IMR-90 (cell line): Measurements from ENCODE around the gene GRAMD1A.

ENCODE experiments used
- CEBPB ChIP-seq: IDR thresholded peaks from 2 replicates; pipeline ENCODE4 v1.6.1; 2012; ENCODE audit warnings: low read depth, low read length, improper control_type of control experiment
- CTCF ChIP-seq: conservative IDR thresholded peaks from 2 replicates; pipeline ENCODE4 v1.5.1; 2012; ENCODE audit warnings: mild to moderate bottlenecking, low read depth, low read length, improper control_type of control experiment
- MAFK ChIP-seq: IDR thresholded peaks from 2 replicates; pipeline ENCODE4 v1.6.1; 2012; ENCODE audit warnings: low read depth, low read length, improper control_type of control experiment
- RAD21 ChIP-seq: IDR thresholded peaks from 2 replicates; pipeline ENCODE4 v1.6.1; 2012; ENCODE audit warnings: low read length, improper control_type of control experiment

- TF ChIP-seq CTCF (no peak), RAD21 (no peak), MAFK (no peak), CEBPB (no peak)
These were observed 169 bp downstream of the GRAMD1A start for GRCh38 chr19:35000338-35000646.
